ENCODE measurements around the gene TM9SF1. TPM values are rescaled to one million over a fixed set of nuclear protein-coding genes. Genes with fewer than 3 reads are reported as not detected.

TM9SF1 gene
- total RNA-seq, 6 experiments from 2014 or later: 68.1 to 80.4 (median 71.0) TPM

GRCh38 chr14:24167469-24168114, 27.6 kb downstream of the TM9SF1 start:
- H3K27ac Mint-ChIP-seq: no peak overlapping the region
- peaks cover 6% of the 10 kb centered on the region; the same call in 1 of the 2 replicates for H3K4me1 Mint-ChIP-seq (ENCODE audit: low read depth)
- no peak for DNase-seq
- H3K27me3 Mint-ChIP-seq (ENCODE audit: insufficient read depth): no peaks in the 10 kb centered on the region; the same call in 1 of the 2 replicates
- no peak for TF ChIP-seq CTCF (IDR thresholded peaks at IDR 0.05)
- peaks cover 14% of the 10 kb centered on the region; the same call in 1 of the 2 replicates for H3K36me3 Mint-ChIP-seq (ENCODE audit: low read depth)
- no peaks in the 10 kb centered on the region for H3K9me3 Mint-ChIP-seq
- H3K4me3 Mint-ChIP-seq: no peak overlapping the region

- Mint-ChIP-seq H3K27me3 (ENCODE audit: insufficient read depth) (no peaks in the 10 kb centered on the region; the same call in 1 of the 2 replicates), H3K4me3 (no peak overlapping the region), H3K4me1 (ENCODE audit: low read depth) (peaks cover 23% of the 10 kb centered on the region), H3K27ac (no peak overlapping the region), H3K9me3 (no peaks in the 10 kb centered on the region), H3K36me3 (ENCODE audit: low read depth) (peaks cover 20% of the 10 kb centered on the region)
- no peak for DNase-seq
- TF ChIP-seq CTCF (IDR thresholded peaks at IDR 0.05): no peak
These were observed 29.5 kb downstream of the TM9SF1 start for GRCh38 chr14:24165785-24166184.

DNA sequence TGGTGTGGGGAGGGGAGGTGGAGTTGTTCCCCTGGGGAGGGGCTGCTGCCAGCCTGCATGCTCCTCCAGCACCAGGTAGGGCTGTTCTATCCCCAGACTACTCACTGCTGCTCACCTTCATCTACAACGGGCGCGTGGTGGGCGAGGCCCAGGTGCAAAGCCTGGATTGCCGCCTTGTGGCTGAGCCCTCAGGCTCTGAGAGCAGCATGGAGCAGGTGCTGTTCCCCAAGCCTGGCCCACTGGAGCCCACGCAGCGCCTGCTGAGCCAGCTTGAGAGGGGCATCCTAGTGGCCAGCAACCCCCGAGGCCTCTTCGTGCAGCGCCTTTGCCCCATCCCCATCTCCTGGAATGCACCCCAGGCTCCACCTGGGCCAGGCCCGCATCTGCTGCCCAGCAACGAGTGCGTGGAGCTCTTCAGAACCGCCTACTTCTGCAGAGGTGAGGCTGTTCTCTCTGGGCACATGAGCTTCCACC, 30.7 kb downstream of the TM9SF1 start:
- Mint-ChIP-seq H3K4me1 (ENCODE audit: low read depth) (peaks cover 26% of the 10 kb centered on the region), H3K36me3 (ENCODE audit: low read depth) (peaks cover 20% of the 10 kb centered on the region), H3K27me3 (ENCODE audit: insufficient read depth) (peaks cover 3% of the 10 kb centered on the region), H3K27ac (no peak overlapping the region), H3K4me3 (no peak overlapping the region), H3K9me3 (no peaks in the 10 kb centered on the region)
- no peak for TF ChIP-seq CTCF (IDR thresholded peaks at IDR 0.05)
- no peak for DNase-seq

- Mint-ChIP-seq H3K9me3 (no peaks in the 10 kb centered on the region), H3K4me1 (ENCODE audit: low read depth) (peaks cover 26% of the 10 kb centered on the region), H3K27ac (peak overlapping the region; percentile 89), H3K4me3 (peak overlapping the region; percentile 94), H3K27me3 (ENCODE audit: insufficient read depth) (peaks cover 3% of the 10 kb centered on the region; the same call in 1 of the 2 replicates), H3K36me3 (ENCODE audit: low read depth) (peaks cover 18% of the 10 kb centered on the region)
- DNase-seq: peak; percentile 9
- TF ChIP-seq CTCF (IDR thresholded peaks at IDR 0.05): no peak
These were observed 33.1 kb downstream of the TM9SF1 start for GRCh38 chr14:24162093-24162492.

GRCh38 chr14:24160850-24161804, 34.1 kb downstream of the TM9SF1 start, which contains the start of gene IRF9:
Gene IRF9, plus strand, starts transcription at chr14:24161265. Its CDS starts 880 bp downstream, at chr14:24162145.
- H3K9me3 Mint-ChIP-seq: no peaks in the 10 kb centered on the region
- peak within 1 kb of the TSS; percentile 94 for H3K4me3 Mint-ChIP-seq
- peaks cover 24% of the 10 kb centered on the region for H3K36me3 Mint-ChIP-seq (ENCODE audit: low read depth)
- DNase-seq: peak; percentile 93
- peak within 1 kb of the TSS; percentile 89 for H3K27ac Mint-ChIP-seq
- H3K4me1 Mint-ChIP-seq (ENCODE audit: low read depth): peaks cover 26% of the 10 kb centered on the region
- peaks cover 3% of the 10 kb centered on the region; the same call in 1 of the 2 replicates for H3K27me3 Mint-ChIP-seq (ENCODE audit: insufficient read depth)
- peak; percentile 98 for TF ChIP-seq CTCF (IDR thresholded peaks at IDR 0.05)

All from HFFc6 (cell line).